ENCODE results near the gene KMT2B. TPM values are rescaled to one million over a fixed set of nuclear protein-coding genes. Genes with fewer than 3 reads are reported as not detected.

The KMT2B gene
- total and polyA plus RNA-seq, 2 of the 8 experiments (the other 6 are each of a cell fraction or from before 2014, with no cell fraction given): 26.7 to 38.6 TPM

DNA sequence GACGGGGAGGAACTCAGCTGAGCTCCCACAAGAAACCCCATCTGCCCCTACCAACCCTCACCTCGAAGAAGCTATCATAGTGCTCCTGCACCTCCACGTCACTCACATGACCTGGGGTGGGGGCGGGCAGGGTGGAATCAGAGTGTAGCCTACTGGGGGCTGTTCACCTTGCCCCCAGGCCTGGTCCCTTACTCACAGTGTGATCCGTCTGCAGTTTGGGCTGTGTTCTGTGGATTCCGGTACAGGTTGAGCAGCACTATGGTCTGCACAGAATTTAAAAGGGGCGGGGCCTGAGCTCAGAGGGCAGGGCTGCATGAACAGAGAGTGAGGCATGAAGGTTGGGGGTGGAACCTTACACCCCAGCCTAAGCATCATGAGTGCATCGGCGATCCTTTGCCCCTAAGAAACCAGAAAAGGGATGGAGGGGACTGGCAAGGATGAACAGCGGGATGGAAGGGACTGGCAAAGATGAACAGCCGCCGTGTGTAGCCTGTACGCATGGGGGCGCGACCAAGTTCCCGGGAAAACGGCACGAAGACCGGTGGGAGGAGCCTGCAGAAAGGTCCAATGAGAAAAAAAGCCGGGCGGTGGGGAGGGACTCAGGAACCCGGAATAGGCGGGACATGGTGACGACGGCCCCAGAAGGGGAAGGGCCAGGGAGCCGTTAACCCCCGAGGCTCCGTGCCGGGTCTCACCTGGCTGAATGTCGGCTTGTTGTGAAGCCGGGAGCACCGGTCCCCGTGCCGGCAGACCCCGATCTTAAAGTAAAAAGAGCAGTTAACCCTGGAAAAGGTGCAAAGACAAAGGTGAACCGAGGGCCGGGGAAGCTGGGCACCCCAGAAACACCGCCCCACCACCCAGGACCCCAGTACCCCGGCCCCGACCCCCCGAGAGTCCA, 26.9 kb downstream of the KMT2B start:
- peak overlapping the region; percentile 13 for H3K4ac ChIP-seq (replicated peaks; ENCODE audit: insufficient read length, low read depth, low read length)
- peaks cover 0 to 7% of the 10 kb centered on the region in 2 experiments; a peak in 1 of 4 replicates for H3K79me2 ChIP-seq (ENCODE audit: control insufficient read depth in 1 of 2, insufficient read depth in 2 of 2, low read length in 2 of 2)
- DNase-seq (ENCODE audit: low read depth in 1 of 2, low spot score in 2 of 2) (peak; percentile 81 to 93), FAIRE-seq (no peak)
- no peaks in the 10 kb centered on the region; the same call in none of the 2 replicates for H3K79me1 ChIP-seq (ENCODE audit: low read depth, low read length)
- peak overlapping the region; percentile 65 to 95 (median 76) for H3K4me3 ChIP-seq (ENCODE audit: extremely low read depth in 1 of 4, insufficient read depth in 2 of 4, low read depth in 3 of 4, low read length in 4 of 4)
- H3K36me3 ChIP-seq (ENCODE audit: control insufficient read depth in 2 of 4, insufficient read depth in 4 of 4, low read length in 3 of 4): peaks cover 0 to 2% (median 0%) of the 10 kb centered on the region in 4 experiments; a peak in 1 of 8 replicates
- no peak overlapping the region for H2BK120ac ChIP-seq (replicated peaks; ENCODE audit: low read depth, low read length)
- peak overlapping the region; percentile 59 to 84 for H3K4me2 ChIP-seq (ENCODE audit: insufficient read depth in 1 of 2, low read depth in 2 of 2, low read length in 2 of 2)
- H3K9me3 ChIP-seq (ENCODE audit: insufficient read depth in 2 of 2, low read depth in 1 of 2, low read length in 1 of 2): no peaks in the 10 kb centered on the region
- peak overlapping the region; percentile 96 for H2AFZ ChIP-seq (ENCODE audit: low read length)
- no peak overlapping the region for H4K91ac ChIP-seq (replicated peaks; ENCODE audit: insufficient read length, low read length)
- H2BK5ac ChIP-seq (ENCODE audit: low read depth, low read length): peak overlapping the region; percentile 88; the same call in 1 of the 2 replicates
- ChIA-PET CTCF (ENCODE audit: partially characterized antibody) (interaction anchor here (0.6 to 2.3 kb wide), 16 partner anchors 9 to 1454 kb away, joined by 3 to 9 read pairs (median 4); partner anchors contain the start of gene HSPB6), POLR2A (ENCODE audit: partially characterized antibody) (interaction anchor here (0.6 to 2.7 kb wide), 22 partner anchors 8 to 571 kb away, joined by 3 to 23 read pairs (median 4); partner anchors contain the start of genes ALKBH6, ARHGAP33, HSPB6 and KIRREL2)
- H3K23me2 ChIP-seq (ENCODE audit: low read depth, low read length): peaks cover 21% of the 10 kb centered on the region
- peaks cover 0 to 2% of the 10 kb centered on the region in 2 experiments for H4K20me1 ChIP-seq (replicated peaks in 1 of 2; ENCODE audit: control insufficient read depth in 1 of 2, insufficient read depth in 2 of 2, low read length in 2 of 2)
- peak overlapping the region; percentile 72; the same call in 1 of the 2 replicates for H2BK15ac ChIP-seq (ENCODE audit: low read length)
- WGBS, 2 experiments (ENCODE audit: extremely low coverage in 1 of 2, insufficient coverage in 1 of 2, insufficient read length in 1 of 2, insufficient replicate concordance in 2 of 2, low coverage in 1 of 2, low lambda C conversion rate in 2 of 2, missing lambda C conversion rate in 1 of 2): 11% methylated on average over 41 of the region's 41 CpGs; no CpG with 5 or more reads in 1 of the 2 experiments
- no peak overlapping the region for H2AK5ac ChIP-seq (ENCODE audit: low read depth, low read length)
- peaks cover 0 to 4% (median 2%) of the 10 kb centered on the region in 4 experiments; a peak in 4 of 7 replicates for H3K4me1 ChIP-seq (replicated peaks in 1 of 4; ENCODE audit: control insufficient read depth in 3 of 4, insufficient read depth in 4 of 4, low read length in 3 of 4)
- H3K14ac ChIP-seq (ENCODE audit: insufficient read length): no peak overlapping the region
- H4K8ac ChIP-seq (ENCODE audit: extremely low read depth, insufficient read depth, low read length): peak overlapping the region; percentile 82
- H3K27me3 ChIP-seq (replicated peaks in 1 of 4; ENCODE audit: control insufficient read depth in 3 of 4, extremely low read depth in 1 of 4, insufficient read depth in 3 of 4, low read length in 3 of 4): no peaks in the 10 kb centered on the region
- H3K56ac ChIP-seq (replicated peaks; ENCODE audit: insufficient read length, low read depth, low read length): peak overlapping the region; percentile 2
- no peak overlapping the region for H2BK20ac ChIP-seq (ENCODE audit: low read length)
- peak overlapping the region; percentile 4 for H4K5ac ChIP-seq (ENCODE audit: insufficient read length, low read depth, low read length)
- no peak overlapping the region for H3K23ac ChIP-seq (ENCODE audit: insufficient read length)
- H3K27ac ChIP-seq (ENCODE audit: low read depth, low read length): peak overlapping the region; percentile 91
- H3K18ac ChIP-seq (ENCODE audit: extremely low read depth, low read length): peak overlapping the region; percentile 34
- H2BK12ac ChIP-seq (ENCODE audit: low read depth, low read length): 0 out of 2 replicates have a peak overlapping the region, but pooled peaks have one; percentile 12
- H3K9ac ChIP-seq (replicated peaks in 1 of 4; ENCODE audit: extremely low read depth in 1 of 4, low read depth in 3 of 4, low read length in 3 of 4): peak overlapping the region in 3 of 4 experiments; percentile 67 to 79 (median 76); a peak in 6 of 7 replicates
- TF ChIP-seq POLR2A (IDR thresholded peaks at IDR 0.05; ENCODE audit: control extremely low read depth in 1 of 2, low read depth in 2 of 2, low read length in 2 of 2) (peak in 1 of 2 experiments; percentile 88; a peak in 2 of 3 replicates), CREB1 (IDR thresholded peaks at IDR 0.05) (peak; percentile 28; the same call in 1 of the 2 replicates), CBX5 (IDR thresholded peaks at IDR 0.05; ENCODE audit: low read depth, low read length) (no peak), TAF1 (IDR thresholded peaks at IDR 0.05; ENCODE audit: low read depth, low read length) (peak; percentile 81), POLR2AphosphoS5 (IDR thresholded peaks at IDR 0.05; ENCODE audit: low read depth, low read length) (peak; percentile 86), NRF1 (IDR thresholded peaks at IDR 0.05; ENCODE audit: low read depth, low read length) (no peak), ASH2L (IDR thresholded peaks at IDR 0.05; ENCODE audit: low read length) (peak; percentile 67)
- TF ChIP-seq, protein P1, sequence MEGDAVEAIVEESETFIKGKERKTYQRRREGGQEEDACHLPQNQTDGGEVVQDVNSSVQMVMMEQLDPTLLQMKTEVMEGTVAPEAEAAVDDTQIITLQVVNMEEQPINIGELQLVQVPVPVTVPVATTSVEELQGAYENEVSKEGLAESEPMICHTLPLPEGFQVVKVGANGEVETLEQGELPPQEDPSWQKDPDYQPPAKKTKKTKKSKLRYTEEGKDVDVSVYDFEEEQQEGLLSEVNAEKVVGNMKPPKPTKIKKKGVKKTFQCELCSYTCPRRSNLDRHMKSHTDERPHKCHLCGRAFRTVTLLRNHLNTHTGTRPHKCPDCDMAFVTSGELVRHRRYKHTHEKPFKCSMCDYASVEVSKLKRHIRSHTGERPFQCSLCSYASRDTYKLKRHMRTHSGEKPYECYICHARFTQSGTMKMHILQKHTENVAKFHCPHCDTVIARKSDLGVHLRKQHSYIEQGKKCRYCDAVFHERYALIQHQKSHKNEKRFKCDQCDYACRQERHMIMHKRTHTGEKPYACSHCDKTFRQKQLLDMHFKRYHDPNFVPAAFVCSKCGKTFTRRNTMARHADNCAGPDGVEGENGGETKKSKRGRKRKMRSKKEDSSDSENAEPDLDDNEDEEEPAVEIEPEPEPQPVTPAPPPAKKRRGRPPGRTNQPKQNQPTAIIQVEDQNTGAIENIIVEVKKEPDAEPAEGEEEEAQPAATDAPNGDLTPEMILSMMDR (IDR thresholded peaks at IDR 0.05; ENCODE audit: control extremely low read depth in 1 of 3, insufficient read depth in 1 of 3, low read depth in 1 of 3, low read length in 3 of 3): peak; percentile 15 to 52 (median 48)

Data from H1 (cell line).